Naive thymus-derived CD4-positive, alpha-beta T cell (primary cell): ENCODE measurements around the gene FAM193A. TPM values are rescaled to one million over a fixed set of nuclear protein-coding genes. Genes with fewer than 3 reads are reported as not detected.
"Not testable (repeated sequence)": the region's sequence is repeated elsewhere in the genome, so short reads cannot be mapped to it uniquely, and the experiment has no call there.

Source experiments
- ATAC-seq: fragments of 150-1000 bp; cut with Tn5 transposase; 2 replicates; pipeline ENCODE4 v1.10.0; 2021; ENCODE audit warnings: mild to moderate bottlenecking, moderate library complexity
- CTCF ChIA-PET: fragments of 350-600 bp; sonication (Branson Sonifier 250); formaldehyde crosslinking; loops from one replicate; lab custom pipeline; 2021; ENCODE audit warnings: antibody characterized with exemption; lab: Charles Lee
- POLR2A ChIA-PET: fragments of 350-600 bp; sonication (Branson Sonifier 250); formaldehyde crosslinking; loops from one replicate; lab custom pipeline; 2021; ENCODE audit warnings: antibody characterized with exemption, inconsistent platforms; lab: Charles Lee
- DNase-seq, 9 donors: peaks; one replicate each; pipeline versions ENCODE4 v3.0.0 to v3.0.0-alpha.2; 2020 to 2022; ENCODE audit warnings: mixed read lengths in 1 of 9
- H3K27ac ChIP-seq: one replicate; pipeline ENCODE4 v1.7.0; 2013; ENCODE audit warnings: mild to moderate bottlenecking, low read depth, low read length, moderate library complexity
- H3K27me3 ChIP-seq, 2 donors: one replicate each; pipeline ENCODE4 v1.7.0; 2013; ENCODE audit warnings: low read length in 2 of 2, mild to moderate bottlenecking in 2 of 2, moderate library complexity in 2 of 2; ENCODE audit not compliant: control insufficient read depth in 2 of 2, insufficient read depth in 2 of 2
- H3K36me3 ChIP-seq, 3 experiments: 1 replicate in 2 of 3; 2 replicates in 1 of 3; pipeline ENCODE4 v1.7.0; 2013; ENCODE audit warnings: low read length in 3 of 3, mild to moderate bottlenecking in 3 of 3, moderate library complexity in 1 of 3; ENCODE audit not compliant: insufficient read depth in 3 of 3, control insufficient read depth in 2 of 3
- H3K4me1 ChIP-seq, 2 donors: one replicate each; pipeline ENCODE4 v1.7.0; 2013; ENCODE audit warnings: low read length in 2 of 2, mild to moderate bottlenecking in 2 of 2, moderate library complexity in 1 of 2; ENCODE audit not compliant: control insufficient read depth in 2 of 2, insufficient read depth in 2 of 2
- H3K4me3 ChIP-seq: 2 replicates; pipeline ENCODE4 v1.7.0; 2013; ENCODE audit warnings: mild to moderate bottlenecking, low read length
- H3K9me3 ChIP-seq, 3 experiments: 1 replicate in 2 of 3; 2 replicates in 1 of 3; pipeline ENCODE4 v1.7.0; 2013; ENCODE audit warnings: low read length in 3 of 3; ENCODE audit not compliant: control insufficient read depth in 2 of 3
- H3K27ac Mint-ChIP-seq, 9 donors: one replicate each; pipeline ENCODE4 v1.8.0; 2020 to 2022; ENCODE audit warnings: mixed read lengths in 9 of 9, mild to moderate bottlenecking in 8 of 9, moderate library complexity in 5 of 9, inconsistent platforms in 2 of 9
- H3K27me3 Mint-ChIP-seq, 5 donors: one replicate each; pipeline ENCODE4 v1.8.0; 2021 to 2022; ENCODE audit warnings: mixed read lengths in 5 of 5, mild to moderate bottlenecking in 1 of 5
- H3K36me3 Mint-ChIP-seq, 5 donors: one replicate each; pipeline ENCODE4 v1.8.0; 2020 to 2022; ENCODE audit warnings: mixed read lengths in 5 of 5, mild to moderate bottlenecking in 3 of 5, inconsistent platforms in 1 of 5
- H3K4me1 Mint-ChIP-seq, 7 donors: one replicate each; pipeline ENCODE4 v1.8.0; 2020 to 2022; ENCODE audit warnings: mixed read lengths in 7 of 7, mild to moderate bottlenecking in 3 of 7, inconsistent platforms in 1 of 7
- H3K4me3 Mint-ChIP-seq, 10 donors: one replicate each; pipeline ENCODE4 v1.8.0; 2020 to 2022; ENCODE audit warnings: mild to moderate bottlenecking in 10 of 10, mixed read lengths in 10 of 10, moderate library complexity in 6 of 10, inconsistent platforms in 2 of 10
- H3K9me3 Mint-ChIP-seq, 11 donors: one replicate each; pipeline ENCODE4 v1.8.0; 2020 to 2022; ENCODE audit warnings: mixed read lengths in 11 of 11, mild to moderate bottlenecking in 4 of 11, inconsistent platforms in 1 of 11, moderate library complexity in 1 of 11
- intact Hi-C, 2 donors: fragments of 100-400 bp; cut with micrococcal nuclease; formaldehyde crosslinking; loops; one replicate each; pipeline ENCODE4 v1.15.1; 2023
- polyA plus RNA-seq, 2 donors: library from polyadenylated mRNA; unstranded; fragments of 300-500 nt; fragmentation: Illumina TruSeq; gene quantifications; one replicate each; pipeline ENCODE4 v1.2.3, GENCODE V29; 2021
- total RNA-seq, 6 experiments: library from RNA in 5 of 6; stranded (reverse) in 5 of 6; gene quantifications; 1 replicate in 5 of 6; 2 replicates in 1 of 6; pipeline ENCODE4 v1.2.3 and lab custom pipeline; 2021 to 2026

FAM193A gene
- total and polyA plus RNA-seq, 7 experiments from 2014 or later, result 2.2 to 47.2 (median 39.8) TPM

- Histone ChIP-seq H3K36me3 (peaks cover 0 to 6% (median 0%) of the 10 kb centered on the region in 3 experiments), H3K9me3 (no peaks in the 10 kb centered on the region), H3K27me3 (no peaks in the 10 kb centered on the region), H3K4me1 (peaks cover 9 to 12% of the 10 kb centered on the region in 2 donors), H3K27ac (no peak overlapping the region), H3K4me3 (no peak overlapping the region)
- DNase-seq (no peak), ATAC-seq (no peak)
- Mint-ChIP-seq H3K27ac (peak overlapping the region in 6 of 9 donors; percentile 17 to 80 (median 53)), H3K4me3 (peak overlapping the region; percentile 26 to 93 (median 74)), H3K4me1 (peaks cover 16 to 27% (median 21%) of the 10 kb centered on the region in 7 donors), H3K27me3 (no peaks in the 10 kb centered on the region), H3K9me3 (no peaks in the 10 kb centered on the region), H3K36me3 (peaks cover 0 to 8% (median 0%) of the 10 kb centered on the region in 5 donors)
- intact Hi-C loops, result loop anchor here (2.0 kb wide), 5 partner anchors 55 to 339 kb away; partner anchors contain the start of genes ADD1 (in 1 of the 2), CFAP99 (in 1 of the 2) and ZFYVE28 (in 1 of the 2)
- ChIA-PET POLR2A (no interaction called here), CTCF (interaction anchor here (0.5 kb wide), 1 partner anchor 13 kb away, joined by 3 read pairs; no protein-coding TSS in a partner anchor)
Observed at GRCh38 chr4:2757426-2757825, 221.0 kb downstream of the FAM193A start.

DNA sequence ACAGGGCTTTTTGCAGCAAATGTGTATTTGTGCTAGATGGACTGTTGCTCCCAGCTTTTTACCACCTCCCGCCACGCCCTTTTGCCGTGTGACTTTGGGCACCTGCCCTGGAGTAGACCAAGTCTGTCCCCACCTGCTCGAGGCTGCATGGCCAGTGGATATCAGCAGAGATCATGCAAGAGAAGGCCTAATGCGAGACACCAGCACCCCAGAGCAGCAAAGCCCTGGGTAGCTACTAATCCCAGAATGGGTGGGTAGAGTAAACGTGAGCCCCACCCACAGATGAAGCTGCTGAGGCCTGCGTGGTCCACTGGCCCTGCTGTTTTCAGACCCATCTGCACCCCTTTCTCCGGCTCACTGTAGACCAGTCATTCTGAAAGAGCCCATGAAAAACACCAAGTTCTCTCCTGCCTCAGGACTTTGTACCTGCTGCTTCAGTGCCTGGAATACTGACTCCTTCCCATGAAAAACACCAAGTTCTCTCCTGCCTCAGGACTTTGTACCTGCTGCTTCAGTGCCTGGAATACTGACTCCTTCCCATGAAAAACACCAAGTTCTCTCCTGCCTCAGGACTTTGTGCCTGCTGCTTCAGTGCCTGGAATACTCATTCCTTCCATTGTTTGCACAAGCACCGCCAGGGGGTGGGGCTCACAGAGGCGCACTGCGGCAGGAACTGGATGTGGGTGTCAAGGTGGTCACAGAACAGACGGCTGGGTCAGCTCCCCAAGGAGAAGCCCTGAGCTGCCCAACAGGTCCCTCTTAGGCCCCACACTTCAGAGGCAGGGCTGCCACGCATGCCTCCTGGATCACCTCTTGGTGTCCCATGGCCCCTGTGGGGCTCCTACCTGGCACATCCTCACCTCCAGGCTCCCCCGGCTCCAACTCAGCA is 224.8 kb downstream of the FAM193A start:
- Mint-ChIP-seq H3K9me3 (no peaks in the 10 kb centered on the region), H3K27ac (peak overlapping the region in 4 of 9 donors; percentile 14 to 71 (median 54)), H3K4me3 (no peak overlapping the region), H3K36me3 (no peaks in the 10 kb centered on the region), H3K4me1 (peaks cover 0 to 15% (median 5%) of the 10 kb centered on the region in 7 donors), H3K27me3 (no peaks in the 10 kb centered on the region)
- POLR2A ChIA-PET, result interaction anchor here (0.6 kb wide), 1 partner anchor 1058 kb away, joined by 6 read pairs; no protein-coding TSS in a partner anchor
- ATAC-seq, result no peak
- intact Hi-C loops, result loop anchor here (5.0 kb wide), 2 partner anchors 36 to 276 kb away; no protein-coding TSS in a partner anchor
- Histone ChIP-seq H3K27me3 (no peaks in the 10 kb centered on the region), H3K36me3 (no peaks in the 10 kb centered on the region), H3K4me3 (no peak overlapping the region), H3K4me1 (peaks cover 0 to 4% of the 10 kb centered on the region in 2 donors), H3K9me3 (no peaks in the 10 kb centered on the region), H3K27ac (no peak overlapping the region)
- CTCF ChIA-PET, result interaction anchor here (1.1 to 1.4 kb wide), 2 partner anchors 118 to 193 kb away, joined by 3 read pairs; no protein-coding TSS in a partner anchor
- DNase-seq, result no peak

- H3K9me3 Mint-ChIP-seq, result no peaks in the 10 kb centered on the region
- H3K4me1 Mint-ChIP-seq, result peaks cover 0 to 16% (median 5%) of the 10 kb centered on the region in 7 donors
- H3K27me3 Mint-ChIP-seq, result no peaks in the 10 kb centered on the region
- ChIA-PET CTCF (interaction anchor here (0.6 to 1.4 kb wide), 3 partner anchors 120 to 274 kb away, joined by 3 to 6 read pairs (median 3); no protein-coding TSS in a partner anchor), POLR2A (interaction anchor here (2.6 kb wide), 1 partner anchor 24 kb away, joined by 5 read pairs; no protein-coding TSS in a partner anchor)
- H3K27ac Mint-ChIP-seq, result peak overlapping the region in 2 of 9 donors; percentile 41 to 71
- intact Hi-C loops, result loop anchor here (5.0 kb wide), 2 partner anchors 35 to 275 kb away; no protein-coding TSS in a partner anchor
- no peak for DNase-seq
- no peak overlapping the region for H3K4me3 Mint-ChIP-seq
- no peak for ATAC-seq
- no peaks in the 10 kb centered on the region for H3K36me3 Mint-ChIP-seq
- Histone ChIP-seq H3K36me3 (no peaks in the 10 kb centered on the region), H3K27ac (no peak overlapping the region), H3K4me3 (no peak overlapping the region), H3K9me3 (no peaks in the 10 kb centered on the region), H3K27me3 (no peaks in the 10 kb centered on the region), H3K4me1 (no peaks in the 10 kb centered on the region)
Observed at GRCh38 chr4:2762048-2762447, 225.6 kb downstream of the FAM193A start.

GRCh38 chr4:2762486-2763370 is 226.3 kb downstream of the FAM193A start:
- Mint-ChIP-seq H3K27ac (peak overlapping the region in 1 of 9 donors; percentile 36), H3K4me1 (peaks cover 0 to 14% (median 4%) of the 10 kb centered on the region in 7 donors), H3K4me3 (peak overlapping the region in 3 of 10 donors; percentile 39 to 81 (median 77))
- H3K4me3 ChIP-seq, H3K36me3 Mint-ChIP-seq, H3K27me3 Mint-ChIP-seq, H3K27ac ChIP-seq, H3K9me3 Mint-ChIP-seq, ATAC-seq, H3K9me3 ChIP-seq, H3K36me3 ChIP-seq, DNase-seq, H3K27me3 ChIP-seq, H3K4me1 ChIP-seq: not testable (repeated sequence)
- ChIA-PET POLR2A (interaction anchor here (1.5 to 2.6 kb wide), 2 partner anchors 23 to 191 kb away, joined by 3 to 5 read pairs; no protein-coding TSS in a partner anchor), CTCF (interaction anchor here (0.6 to 1.5 kb wide), 4 partner anchors 21 to 274 kb away, joined by 3 to 6 read pairs (median 4); no protein-coding TSS in a partner anchor)
- intact Hi-C loops, result loop anchor here (5.0 kb wide), 2 partner anchors 35 to 275 kb away; no protein-coding TSS in a partner anchor

DNA sequence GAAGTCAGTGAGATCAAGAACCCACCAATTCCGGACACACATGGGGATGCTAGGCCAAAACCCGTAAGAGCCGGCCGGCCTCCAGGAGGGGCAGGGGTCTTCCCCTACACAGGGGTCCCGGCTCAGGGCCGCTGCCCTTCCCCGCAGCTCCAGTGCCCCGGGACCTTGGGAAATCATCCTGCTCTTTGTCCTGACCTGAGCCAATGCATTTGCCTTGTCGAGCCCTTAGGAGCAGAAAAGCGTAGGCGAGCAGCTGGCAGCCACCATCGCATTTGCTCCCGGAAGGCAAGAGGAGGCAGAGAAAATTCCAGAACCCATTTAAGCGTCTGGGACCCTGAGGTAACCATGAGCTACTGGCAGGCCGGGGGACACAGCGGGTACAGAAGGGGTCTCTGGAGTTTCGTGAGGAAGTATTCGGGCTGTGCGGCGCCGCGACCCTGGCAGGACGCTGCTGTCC is 227.1 kb downstream of the FAM193A start:
- ATAC-seq (no peak), DNase-seq (no peak)
- no peak overlapping the region for H3K27ac Mint-ChIP-seq
- intact Hi-C loops, result loop anchor here (5.0 kb wide), 2 partner anchors 34 to 274 kb away; no protein-coding TSS in a partner anchor
- H3K9me3 Mint-ChIP-seq, result no peaks in the 10 kb centered on the region
- CTCF ChIA-PET, result interaction anchor here (1.5 kb wide), 1 partner anchor 20 kb away, joined by 4 read pairs; no protein-coding TSS in a partner anchor
- Histone ChIP-seq H3K27ac (no peak overlapping the region), H3K9me3 (no peaks in the 10 kb centered on the region), H3K4me3 (peak overlapping the region; percentile 59), H3K36me3 (no peaks in the 10 kb centered on the region), H3K27me3 (no peaks in the 10 kb centered on the region), H3K4me1 (no peaks in the 10 kb centered on the region)
- peak overlapping the region; percentile 20 to 81 (median 60) for H3K4me3 Mint-ChIP-seq
- H3K36me3 Mint-ChIP-seq, result no peaks in the 10 kb centered on the region
- POLR2A ChIA-PET, result interaction anchor here (0.9 to 2.6 kb wide), 4 partner anchors 22 to 278 kb away, joined by 3 to 5 read pairs (median 3); no protein-coding TSS in a partner anchor
- no peaks in the 10 kb centered on the region for H3K27me3 Mint-ChIP-seq
- H3K4me1 Mint-ChIP-seq, result peaks cover 0 to 14% (median 4%) of the 10 kb centered on the region in 7 donors
